Measurements from ENCODE around the gene USP37.

Gene USP37

GRCh38 chr2:218407717-218408116, 160.4 kb downstream of the USP37 start:
- H3K27me3 ChIP-seq (replicated peaks; ENCODE audit: control insufficient read depth, insufficient read depth, low read length) = no peaks in the 10 kb centered on the region
- TF ChIP-seq CTCF (IDR thresholded peaks at IDR 0.05; ENCODE audit: insufficient read depth, low read length, poor library complexity, severe bottlenecking) = no peak
- no peak for DNase-seq (ENCODE audit: extremely low read depth, insufficient read length)
- no peak overlapping the region for H3K4me3 ChIP-seq (replicated peaks; ENCODE audit: low read depth, low read length)
- peaks cover 7% of the 10 kb centered on the region for H3K36me3 ChIP-seq (ENCODE audit: control insufficient read depth, insufficient read depth, low read length)

DNA sequence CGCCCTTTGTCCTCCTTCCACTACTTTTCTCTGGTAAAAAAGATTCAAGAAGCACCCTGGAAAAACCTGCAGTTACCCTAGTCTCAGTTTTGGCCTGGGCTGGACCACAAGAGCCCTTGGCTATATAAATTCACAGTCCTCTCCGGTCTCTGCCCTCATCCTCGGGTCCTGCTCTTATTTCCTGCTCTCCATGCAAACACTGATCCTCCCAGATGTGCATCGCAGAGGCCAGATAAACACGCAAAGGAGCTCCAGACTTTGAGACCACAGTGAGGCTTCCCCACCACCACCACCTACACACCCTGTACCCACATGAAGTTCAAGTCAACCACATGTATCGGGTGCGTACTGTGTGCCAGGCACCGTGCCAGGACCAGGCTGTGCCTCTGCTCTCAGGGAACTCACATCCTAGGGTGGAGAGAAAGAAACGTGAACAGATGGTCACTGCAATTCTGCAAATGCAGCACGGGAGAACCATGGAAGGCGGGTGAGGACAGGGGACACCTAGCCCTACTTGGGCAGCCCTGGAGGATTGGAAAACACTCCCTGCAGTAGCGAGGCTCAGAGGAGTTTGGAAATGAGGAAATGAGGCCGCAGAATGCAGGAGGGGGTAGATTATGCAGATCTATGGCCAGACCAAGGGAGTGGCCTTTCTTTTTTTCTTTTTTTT, 161.1 kb downstream of the USP37 start:
- Histone ChIP-seq H3K4me3 (replicated peaks; ENCODE audit: low read depth, low read length) (peak overlapping the region; percentile 47), H3K27me3 (replicated peaks; ENCODE audit: control insufficient read depth, insufficient read depth, low read length) (no peaks in the 10 kb centered on the region), H3K36me3 (ENCODE audit: control insufficient read depth, insufficient read depth, low read length) (peaks cover 10% of the 10 kb centered on the region)
- DNase-seq (ENCODE audit: extremely low read depth, insufficient read length) = no peak
- no peak for TF ChIP-seq CTCF (IDR thresholded peaks at IDR 0.05; ENCODE audit: insufficient read depth, low read length, poor library complexity, severe bottlenecking)

GRCh38 chr2:218406209-218406948, 161.8 kb downstream of the USP37 start:
- peak overlapping the region; percentile 61 for H3K4me3 ChIP-seq (replicated peaks; ENCODE audit: low read depth, low read length)
- peak; percentile 95 for DNase-seq (ENCODE audit: extremely low read depth, insufficient read length)

DNA sequence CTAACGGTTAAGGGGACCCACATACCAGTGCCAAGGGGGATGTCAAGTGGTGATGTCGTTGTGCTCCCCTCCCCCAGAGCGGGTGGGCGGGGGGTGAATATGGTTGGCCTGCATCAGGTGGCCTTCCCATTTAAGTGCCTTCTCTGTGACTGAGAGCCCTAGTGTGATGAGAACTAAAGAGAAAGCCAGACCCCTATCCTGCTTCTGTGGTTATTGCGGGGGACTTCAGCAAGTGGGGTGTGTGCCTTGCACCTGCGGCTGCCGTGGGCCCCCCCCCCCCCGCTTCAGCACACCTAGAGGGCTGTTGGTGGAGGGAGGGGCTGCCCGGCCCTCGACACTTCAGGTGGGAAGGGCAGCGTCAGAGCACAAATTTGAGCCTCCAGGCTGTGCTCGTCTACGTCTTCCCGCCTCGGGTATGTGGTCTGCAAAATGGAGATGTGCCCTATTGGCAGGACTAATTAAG, 162.4 kb downstream of the USP37 start:
- no peak for TF ChIP-seq CTCF (IDR thresholded peaks at IDR 0.05; ENCODE audit: insufficient read depth, low read length, poor library complexity, severe bottlenecking)
- Histone ChIP-seq H3K27me3 (replicated peaks; ENCODE audit: control insufficient read depth, insufficient read depth, low read length) (no peaks in the 10 kb centered on the region), H3K4me3 (replicated peaks; ENCODE audit: low read depth, low read length) (peak overlapping the region; percentile 61), H3K36me3 (ENCODE audit: control insufficient read depth, insufficient read depth, low read length) (peaks cover 11% of the 10 kb centered on the region)
- peak; percentile 52 for DNase-seq (ENCODE audit: extremely low read depth, insufficient read length)

More at GRCh38 chr2:218406209-218406948, 161.8 kb downstream of the USP37 start:
- Histone ChIP-seq H3K36me3 (ENCODE audit: control insufficient read depth, insufficient read depth, low read length) (peaks cover 11% of the 10 kb centered on the region), H3K27me3 (replicated peaks; ENCODE audit: control insufficient read depth, insufficient read depth, low read length) (no peaks in the 10 kb centered on the region)
- peak; percentile 86 for TF ChIP-seq CTCF (IDR thresholded peaks at IDR 0.05; ENCODE audit: insufficient read depth, low read length, poor library complexity, severe bottlenecking)

GRCh38 chr2:218405086-218405745, 162.9 kb downstream of the USP37 start:
- H3K4me3 ChIP-seq (replicated peaks; ENCODE audit: low read depth, low read length) = peak overlapping the region; percentile 61; the same call in 1 of the 2 replicates
- no peak for DNase-seq (ENCODE audit: extremely low read depth, insufficient read length)
- TF ChIP-seq CTCF (IDR thresholded peaks at IDR 0.05; ENCODE audit: insufficient read depth, low read length, poor library complexity, severe bottlenecking) = no peak
- no peaks in the 10 kb centered on the region for H3K27me3 ChIP-seq (replicated peaks; ENCODE audit: control insufficient read depth, insufficient read depth, low read length)
- peaks cover 11% of the 10 kb centered on the region for H3K36me3 ChIP-seq (ENCODE audit: control insufficient read depth, insufficient read depth, low read length)
